Measurements from ENCODE around the gene SNIP1. TPM values are rescaled to one million over a fixed set of nuclear protein-coding genes. Genes with fewer than 3 reads are reported as not detected.
"Not testable (repeated sequence)": the region's sequence is repeated elsewhere in the genome, so short reads cannot be mapped to it uniquely, and the experiment has no call there.

SNIP1 gene
- total RNA-seq, 1 donor from 2014 or later, result 13.9 TPM

- intact Hi-C loops (cut with DNase I), result no loop called here
- H3K4me3 ChIP-seq, result no peak overlapping the region
Observed at GRCh38 chr1:37519613-37520012, 34.5 kb downstream of the SNIP1 start.

GRCh38 chr1:37518929-37519328, 35.2 kb downstream of the SNIP1 start:
- H3K27me3 ChIP-seq (ENCODE audit: low read depth); H3K4me1 ChIP-seq; H3K36me3 ChIP-seq; H3K9me3 ChIP-seq; ATAC-seq; H3K27ac ChIP-seq; H3K4me3 ChIP-seq; intact Hi-C loops (cut with DNase I); DNase-seq: not testable (repeated sequence)

More at GRCh38 chr1:37519613-37520012, 34.5 kb downstream of the SNIP1 start:
- TF ChIP-seq CTCF (IDR thresholded peaks at IDR 0.05), result no peak
- Histone ChIP-seq H3K9me3 (no peaks in the 10 kb centered on the region), H3K36me3 (no peaks in the 10 kb centered on the region), H3K27ac (no peak overlapping the region), H3K27me3 (ENCODE audit: low read depth) (no peaks in the 10 kb centered on the region), H3K4me1 (peaks cover 6% of the 10 kb centered on the region)
- no peak for DNase-seq
- ATAC-seq, result no peak

- H3K36me3 ChIP-seq; H3K27ac ChIP-seq; intact Hi-C loops (cut with DNase I); H3K9me3 ChIP-seq; DNase-seq; H3K4me3 ChIP-seq; H3K27me3 ChIP-seq (ENCODE audit: low read depth); ATAC-seq: not testable (repeated sequence)
- H3K4me1 ChIP-seq, result peaks cover 13% of the 10 kb centered on the region
Observed at GRCh38 chr1:37518241-37518640, 35.9 kb downstream of the SNIP1 start.

GRCh38 chr1:37517569-37517968, 36.5 kb downstream of the SNIP1 start:
- ATAC-seq, result no peak

GRCh38 chr1:37515185-37516034, 38.7 kb downstream of the SNIP1 start:
- H3K4me1 ChIP-seq, result peaks cover 19% of the 10 kb centered on the region
- no peaks in the 10 kb centered on the region for H3K27me3 ChIP-seq (ENCODE audit: low read depth)
- peak overlapping the region; percentile 92 for H3K27ac ChIP-seq
- no peak for TF ChIP-seq CTCF (IDR thresholded peaks at IDR 0.05)
- no peaks in the 10 kb centered on the region for H3K9me3 ChIP-seq
- peak overlapping the region; percentile 77 for H3K4me3 ChIP-seq
- H3K36me3 ChIP-seq, result peaks cover 29% of the 10 kb centered on the region
- intact Hi-C loops (cut with DNase I), result no loop called here
- DNase-seq (no peak), ATAC-seq (no peak)

More at GRCh38 chr1:37517569-37517968, 36.5 kb downstream of the SNIP1 start:
- no peak for DNase-seq
- no peak for TF ChIP-seq CTCF (IDR thresholded peaks at IDR 0.05)
- Histone ChIP-seq H3K4me1 (peaks cover 19% of the 10 kb centered on the region), H3K9me3 (no peaks in the 10 kb centered on the region), H3K27me3 (ENCODE audit: low read depth) (no peaks in the 10 kb centered on the region), H3K4me3 (no peak overlapping the region), H3K27ac (no peak overlapping the region), H3K36me3 (peaks cover 7% of the 10 kb centered on the region)
- intact Hi-C loops (cut with DNase I), result no loop called here

GRCh38 chr1:37514350-37515184, 39.5 kb downstream of the SNIP1 start, which contains the start of gene MEAF6:
Gene MEAF6 (minus strand): TSS chr1:37514766. CDS start chr1:37514746, 20 bp downstream.
- intact Hi-C loops (cut with DNase I), result no loop called here
- H3K4me3 ChIP-seq, result peak within 1 kb of the TSS; percentile 77
- peaks cover 35% of the 10 kb centered on the region for H3K36me3 ChIP-seq
- H3K27ac ChIP-seq, result peak within 1 kb of the TSS; percentile 92
- no peaks in the 10 kb centered on the region for H3K27me3 ChIP-seq (ENCODE audit: low read depth)
- peak; percentile 79 for TF ChIP-seq CTCF (IDR thresholded peaks at IDR 0.05)
- H3K9me3 ChIP-seq, result no peaks in the 10 kb centered on the region
- H3K4me1 ChIP-seq, result peaks cover 19% of the 10 kb centered on the region
- DNase-seq (peak; percentile 91), ATAC-seq (peak; percentile 99 to 100)
